HEK293 (cell line): ENCODE measurements around the gene MEG3.

Source experiments
- CTCF ChIA-PET: fragments of 350-600 bp; formaldehyde crosslinking; extraction: SDS; loops from one replicate; lab custom pipeline; 2021; ENCODE audit warnings: antibody characterized with exemption; lab: Yijun Ruan, JAX
- POLR2A ChIA-PET: fragments of 300-600 bp; formaldehyde crosslinking; extraction: SDS; loops from one replicate; lab custom pipeline; 2020; ENCODE audit warnings: antibody characterized with exemption, inconsistent platforms; lab: Yijun Ruan, JAX
- H3K27ac ChIP-seq: fragments of 200-500 bp; sonication (Bioruptor generic); 2 replicates; pipeline ENCODE4 v1.5.1; 2014; ENCODE audit warnings: low read depth, low read length, control low read depth, inconsistent platforms; ENCODE audit errors: extremely low read depth
- H3K36me3 ChIP-seq, 2 experiments: fragments of 200-500 bp in 1 of 2; sonication (Bioruptor generic) in 1 of 2; 1 replicate in 1 of 2; 2 replicates in 1 of 2; pipeline ENCODE4 v1.5.1; 2014 to 2017; ENCODE audit warnings: inconsistent platforms in 2 of 2, low read length in 2 of 2; ENCODE audit not compliant: control insufficient read depth in 2 of 2, insufficient read depth in 1 of 2
- H3K4me1 ChIP-seq: fragments of 200-500 bp; sonication (Bioruptor generic); 2 replicates; pipeline ENCODE4 v1.5.1; 2014; ENCODE audit warnings: mild to moderate bottlenecking, low read length, inconsistent platforms; ENCODE audit not compliant: control insufficient read depth, insufficient read depth
- H3K4me3 ChIP-seq: 2 replicates; pipeline ENCODE4 v1.5.1; 2011; ENCODE audit warnings: low read depth, mild to moderate bottlenecking, control low read depth, low read length, moderate library complexity
- H3K9me3 ChIP-seq: fragments of 200-500 bp; sonication (Bioruptor generic); 2 replicates; pipeline ENCODE4 v1.5.1; 2014; ENCODE audit warnings: low read depth, low read length, inconsistent platforms; ENCODE audit not compliant: control insufficient read depth, insufficient read depth
- GFI1B ChIP-seq: fragments of 450-650 bp; formaldehyde crosslinking; IDR thresholded peaks from 2 replicates; pipeline ENCODE4 v1.5.1; 2016; ENCODE audit warnings: missing biosample characterization, missing genetic modification characterization
- GLI2 ChIP-seq: fragments of 450-650 bp; formaldehyde crosslinking; IDR thresholded peaks from 2 replicates; pipeline ENCODE4; 2017; ENCODE audit warnings: missing biosample characterization, missing genetic modification characterization, low read depth, borderline replicate concordance
- HOXA7 ChIP-seq: sonication (generic); formaldehyde crosslinking; IDR thresholded peaks from 2 replicates; pipeline ENCODE4 v1.8.1; 2022; ENCODE audit warnings: missing genetic modification reagents, borderline replicate concordance
- KLF10 ChIP-seq: fragments of 450-650 bp; IDR thresholded peaks from 2 replicates; pipeline ENCODE4 v1.5.1; 2018; ENCODE audit warnings: missing biosample characterization, mild to moderate bottlenecking, missing genetic modification characterization
- PRDM1 ChIP-seq: fragments of 450-650 bp; formaldehyde crosslinking; IDR thresholded peaks from 2 replicates; pipeline ENCODE4; 2016; ENCODE audit warnings: missing biosample characterization, missing genetic modification characterization
- TRIM28 ChIP-seq: IDR thresholded peaks from 2 replicates; pipeline ENCODE4 v1.6.1; 2011; ENCODE audit warnings: low read length, control low read depth, borderline replicate concordance
- WT1 ChIP-seq: fragments of 450-650 bp; formaldehyde crosslinking; IDR thresholded peaks from 2 replicates; pipeline ENCODE4 v1.5.1; 2016; ENCODE audit warnings: missing biosample characterization, missing genetic modification characterization
- ZBTB21 ChIP-seq: fragments of 450-650 bp; formaldehyde crosslinking; IDR thresholded peaks from 2 replicates; pipeline ENCODE4 v1.5.1; 2017; ENCODE audit warnings: missing biosample characterization, missing genetic modification characterization
- ZFP37 ChIP-seq: fragments of 450-650 bp; formaldehyde crosslinking; IDR thresholded peaks from 2 replicates; pipeline ENCODE4 v1.5.1; 2016; ENCODE audit warnings: missing biosample characterization, missing genetic modification characterization
- ZNF121 ChIP-seq: fragments of 450-650 bp; formaldehyde crosslinking; IDR thresholded peaks from 2 replicates; pipeline ENCODE4 v1.5.1; 2016; ENCODE audit warnings: missing biosample characterization, missing genetic modification characterization
- ZNF148 ChIP-seq: fragments of 450-650 bp; formaldehyde crosslinking; IDR thresholded peaks from 2 replicates; pipeline ENCODE4 v1.5.0; 2017; ENCODE audit warnings: missing biosample characterization, missing genetic modification characterization, borderline replicate concordance
- ZNF221 ChIP-seq: fragments of 450-650 bp; formaldehyde crosslinking; IDR thresholded peaks from 2 replicates; pipeline ENCODE4 v1.5.1; 2017; ENCODE audit warnings: missing biosample characterization, missing genetic modification characterization, borderline replicate concordance
- ZNF404 ChIP-seq: fragments of 450-650 bp; formaldehyde crosslinking; IDR thresholded peaks from 2 replicates; pipeline ENCODE4 v1.5.1; 2017; ENCODE audit warnings: missing biosample characterization, missing genetic modification characterization
- ZNF629 ChIP-seq: fragments of 450-650 bp; formaldehyde crosslinking; IDR thresholded peaks from 2 replicates; pipeline ENCODE4 v1.5.1; 2017; ENCODE audit warnings: missing biosample characterization, missing genetic modification characterization
- ZNF660 ChIP-seq: fragments of 450-650 bp; IDR thresholded peaks from 2 replicates; pipeline ENCODE4 v1.5.1; 2018; ENCODE audit warnings: missing biosample characterization, mild to moderate bottlenecking, missing genetic modification characterization
- ZNF791 ChIP-seq: fragments of 450-650 bp; formaldehyde crosslinking; IDR thresholded peaks from 2 replicates; pipeline ENCODE4 v1.5.1; 2016; ENCODE audit warnings: missing biosample characterization, missing genetic modification characterization
- ZSCAN16 ChIP-seq: fragments of 450-650 bp; formaldehyde crosslinking; IDR thresholded peaks from 2 replicates; pipeline ENCODE4 v1.5.1; 2016; ENCODE audit warnings: missing biosample characterization, missing genetic modification characterization
- ZXDB ChIP-seq: fragments of 450-650 bp; formaldehyde crosslinking; IDR thresholded peaks from 2 replicates; pipeline ENCODE4 v1.5.1; 2016; ENCODE audit warnings: missing biosample characterization, missing genetic modification characterization
- TF ChIP-seq, protein P1 (sequence below): fragments of 450-650 bp; formaldehyde crosslinking; IDR thresholded peaks from 2 replicates; pipeline ENCODE4 v1.5.1; 2016; ENCODE audit warnings: missing biosample characterization, missing genetic modification characterization

MEG3 gene

GRCh38 chr14:100841066-100841760 lies 15.3 kb downstream of the MEG3 start:
- TF ChIP-seq, protein P1, sequence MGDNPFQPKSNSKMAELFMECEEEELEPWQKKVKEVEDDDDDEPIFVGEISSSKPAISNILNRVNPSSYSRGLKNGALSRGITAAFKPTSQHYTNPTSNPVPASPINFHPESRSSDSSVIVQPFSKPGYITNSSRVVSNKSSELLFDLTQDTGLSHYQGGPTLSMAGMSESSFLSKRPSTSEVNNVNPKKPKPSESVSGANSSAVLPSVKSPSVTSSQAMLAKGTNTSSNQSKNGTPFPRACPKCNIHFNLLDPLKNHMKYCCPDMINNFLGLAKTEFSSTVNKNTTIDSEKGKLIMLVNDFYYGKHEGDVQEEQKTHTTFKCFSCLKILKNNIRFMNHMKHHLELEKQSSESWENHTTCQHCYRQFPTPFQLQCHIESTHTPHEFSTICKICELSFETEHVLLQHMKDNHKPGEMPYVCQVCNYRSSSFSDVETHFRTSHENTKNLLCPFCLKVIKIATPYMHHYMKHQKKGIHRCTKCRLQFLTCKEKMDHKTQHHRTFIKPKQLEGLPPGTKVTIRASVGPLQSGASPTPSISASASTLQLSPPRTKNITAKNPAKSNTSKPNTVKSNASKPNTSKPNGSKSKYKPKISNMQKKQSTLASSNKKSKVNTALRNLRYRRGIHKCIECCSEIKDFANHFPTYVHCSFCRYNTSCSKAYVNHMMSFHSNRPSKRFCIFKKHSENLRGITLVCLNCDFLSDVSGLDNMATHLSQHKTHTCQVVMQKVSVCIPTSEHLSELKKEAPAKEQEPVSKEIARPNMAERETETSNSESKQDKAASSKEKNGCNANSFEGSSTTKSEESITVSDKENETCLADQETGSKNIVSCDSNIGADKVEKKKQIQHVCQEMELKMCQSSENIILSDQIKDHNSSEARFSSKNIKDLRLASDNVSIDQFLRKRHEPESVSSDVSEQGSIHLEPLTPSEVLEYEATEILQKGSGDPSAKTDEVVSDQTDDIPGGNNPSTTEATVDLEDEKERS = no peak
- TF ChIP-seq WT1 (tag by site-specific recombination) = no peak
- no peak for TF ChIP-seq ZXDB
- no peak for TF ChIP-seq ZNF404 (tag by site-specific recombination)
- TF ChIP-seq GFI1B (tag by site-specific recombination) = no peak
- Histone ChIP-seq H3K36me3 (no peaks in the 10 kb centered on the region), H3K27ac (no peak overlapping the region), H3K4me3 (no peak overlapping the region), H3K9me3 (no peaks in the 10 kb centered on the region), H3K4me1 (no peaks in the 10 kb centered on the region)
- ChIA-PET POLR2A (no interaction called here), CTCF (no interaction called here)

GRCh38 chr14:100841761-100842403 lies 16.0 kb downstream of the MEG3 start:
- ChIA-PET POLR2A (no interaction called here), CTCF (interaction anchor here (1.2 kb wide), 1 partner anchor 9 kb away, joined by 4 read pairs; no protein-coding TSS in a partner anchor)
- no peak overlapping the region for H3K27ac ChIP-seq

GRCh38 chr14:100842799-100843198 lies 16.9 kb downstream of the MEG3 start:
- ChIA-PET POLR2A (no interaction called here), CTCF (interaction anchor here (0.8 to 1.2 kb wide), 2 partner anchors 8 to 179 kb away, joined by 3 to 4 read pairs; no protein-coding TSS in a partner anchor)
- no peaks in the 10 kb centered on the region for H3K4me1 ChIP-seq
- no peaks in the 10 kb centered on the region for H3K9me3 ChIP-seq
- TF ChIP-seq PRDM1 = no peak
- peak; percentile 36 for TF ChIP-seq ZBTB21 (tag by site-specific recombination)
- peak; percentile 75 for TF ChIP-seq ZNF629
- H3K36me3 ChIP-seq = no peaks in the 10 kb centered on the region
- H3K4me3 ChIP-seq = no peak overlapping the region
- no peak overlapping the region for H3K27ac ChIP-seq

More at GRCh38 chr14:100841761-100842403, 16.0 kb downstream of the MEG3 start:
- no peaks in the 10 kb centered on the region for H3K4me1 ChIP-seq
- no peak for TF ChIP-seq ZNF148 (tag by site-specific recombination)
- TF ChIP-seq GLI2 (tag by site-specific recombination) = no peak
- no peak for TF ChIP-seq ZNF791
- no peak for TF ChIP-seq ZSCAN16 (tag by site-specific recombination)
- no peak for TF ChIP-seq KLF10 (tag by site-specific recombination)
- no peak for TF ChIP-seq TRIM28
- no peak for TF ChIP-seq ZFP37 (tag by site-specific recombination)
- TF ChIP-seq HOXA7 (CRISPR knock-in tag) = no peak
- TF ChIP-seq ZNF660 = no peak
- TF ChIP-seq ZNF121 = no peak
- TF ChIP-seq WT1 (tag by site-specific recombination) = no peak
- no peak for TF ChIP-seq ZNF221 (tag by site-specific recombination)
- H3K4me3 ChIP-seq = no peak overlapping the region
- no peaks in the 10 kb centered on the region for H3K36me3 ChIP-seq
- no peaks in the 10 kb centered on the region for H3K9me3 ChIP-seq
